HEK293T (cell line): ENCODE results near the gene PEMT.

Experiments
- CTCF ChIA-PET: fragments of 350-600 bp; formaldehyde crosslinking; extraction: SDS; loops from one replicate; lab custom pipeline; 2021; ENCODE audit warnings: antibody characterized with exemption, inconsistent platforms; lab: Yijun Ruan, JAX
- POLR2A ChIA-PET: fragments of 350-600 bp; formaldehyde crosslinking; extraction: SDS; loops from one replicate; lab custom pipeline; 2020; ENCODE audit warnings: antibody characterized with exemption, inconsistent platforms; lab: Yijun Ruan, JAX
- DNase-seq: peaks from one replicate; pipeline ENCODE4 v3.0.0; 2012; ENCODE audit warnings: mixed read lengths; ENCODE audit errors: extremely low spot score
- ARNT ChIP-seq: fragments of 450-650 bp; IDR thresholded peaks from 2 replicates; pipeline ENCODE4 v1.6.1; 2017; ENCODE audit warnings: mild to moderate bottlenecking
- BHLHE40 ChIP-seq: fragments of 450-650 bp; IDR thresholded peaks from 2 replicates; pipeline ENCODE4 v1.6.1; 2016; ENCODE audit warnings: mild to moderate bottlenecking, moderate library complexity, borderline replicate concordance
- CTBP1 ChIP-seq: fragments of 450-650 bp; IDR thresholded peaks from 2 replicates; pipeline ENCODE4 v1.6.1; 2016; ENCODE audit warnings: borderline replicate concordance
- ELF4 ChIP-seq: fragments of 450-650 bp; IDR thresholded peaks from 2 replicates; pipeline ENCODE4 v1.6.1; 2017; ENCODE audit warnings: antibody characterized with exemption
- FOXA1 ChIP-seq: fragments of 450-650 bp; IDR thresholded peaks from 2 replicates; pipeline ENCODE4 v1.6.1; 2016; ENCODE audit warnings: mild to moderate bottlenecking
- FOXK2 ChIP-seq: fragments of 450-650 bp; IDR thresholded peaks from 2 replicates; pipeline ENCODE4 v1.6.1; 2016; ENCODE audit warnings: mild to moderate bottlenecking
- FOXM1 ChIP-seq: fragments of 450-650 bp; IDR thresholded peaks from 2 replicates; pipeline ENCODE4 v1.6.1; 2017; ENCODE audit warnings: mild to moderate bottlenecking, borderline replicate concordance
- HDGF ChIP-seq: fragments of 450-650 bp; IDR thresholded peaks from 2 replicates; pipeline ENCODE4 v1.6.1; 2017; ENCODE audit warnings: antibody characterized with exemption, borderline replicate concordance
- L3MBTL2 ChIP-seq: fragments of 450-650 bp; conservative IDR thresholded peaks from 2 replicates; pipeline ENCODE4 v1.6.1; 2016; ENCODE audit warnings: mild to moderate bottlenecking
- LEF1 ChIP-seq: fragments of 450-650 bp; IDR thresholded peaks from 2 replicates; pipeline ENCODE4 v1.6.1; 2017; ENCODE audit warnings: mild to moderate bottlenecking, borderline replicate concordance
- NFRKB ChIP-seq: fragments of 450-650 bp; IDR thresholded peaks from 2 replicates; pipeline ENCODE4 v1.6.1; 2016; ENCODE audit warnings: mild to moderate bottlenecking, moderate library complexity
- PKNOX1 ChIP-seq: fragments of 450-650 bp; IDR thresholded peaks from 2 replicates; pipeline ENCODE4 v1.6.1; 2016
- SP1 ChIP-seq: fragments of 450-650 bp; IDR thresholded peaks from 2 replicates; pipeline ENCODE4 v1.6.1; 2017
- SUZ12 ChIP-seq: fragments of 450-650 bp; IDR thresholded peaks from 2 replicates; pipeline ENCODE4 v1.6.1; 2016; ENCODE audit warnings: mild to moderate bottlenecking
- TARDBP ChIP-seq: fragments of 450-650 bp; IDR thresholded peaks from 2 replicates; pipeline ENCODE4 v1.6.1; 2016
- ZNF384 ChIP-seq: fragments of 450-650 bp; IDR thresholded peaks from 2 replicates; pipeline ENCODE4 v1.6.1; 2016

The PEMT gene

GRCh38 chr17:17513626-17514025, 77.9 kb downstream of the PEMT start:
- TF ChIP-seq LEF1 (no peak), ARNT (no peak), ZNF384 (no peak), TARDBP (no peak), CTBP1 (no peak), FOXM1 (no peak)
- POLR2A ChIA-PET = no interaction called here
- CTCF ChIA-PET = interaction anchor here (2.2 kb wide), 1 partner anchor 17 kb away, joined by 8 read pairs; the partner anchor contains the start of gene RASD1
- DNase-seq = no peak

- TF ChIP-seq ELF4 (no peak), SUZ12 (no peak), FOXK2 (no peak)
- DNase-seq = no peak
- CTCF ChIA-PET = interaction anchor here (2.2 kb wide), 1 partner anchor 16 kb away, joined by 8 read pairs; the partner anchor contains the start of gene RASD1
- POLR2A ChIA-PET = no interaction called here
These were observed 78.6 kb downstream of the PEMT start for GRCh38 chr17:17512866-17513265.

GRCh38 chr17:17511881-17512858, 79.3 kb downstream of the PEMT start:
- no peak for DNase-seq
- ChIA-PET POLR2A (interaction anchor here (0.5 to 1.5 kb wide), 2 partner anchors 15 to 142 kb away, joined by 3 to 4 read pairs; partner anchors contain the start of gene RASD1), CTCF (interaction anchor here (0.6 to 2.2 kb wide), 2 partner anchors 15 to 177 kb away, joined by 5 to 8 read pairs; partner anchors contain the start of gene RASD1)
- TF ChIP-seq LEF1 (no peak), L3MBTL2 (no peak), TARDBP (no peak), FOXK2 (no peak), CTBP1 (no peak), NFRKB (no peak), FOXM1 (no peak), FOXA1 (no peak), ARNT (no peak), SP1 (no peak), HDGF (no peak), ZNF384 (no peak), ELF4 (no peak), BHLHE40 (no peak), SUZ12 (no peak)

GRCh38 chr17:17511293-17511741, 80.2 kb downstream of the PEMT start:
- ChIA-PET CTCF (interaction anchor here (2.2 to 2.3 kb wide), 2 partner anchors 14 to 57 kb away, joined by 8 read pairs; partner anchors contain the start of gene RASD1), POLR2A (interaction anchor here (1.5 kb wide), 1 partner anchor 15 kb away, joined by 4 read pairs; the partner anchor contains the start of gene RASD1)
- no peak for TF ChIP-seq ARNT
- no peak for TF ChIP-seq BHLHE40
- TF ChIP-seq FOXK2 = no peak
- no peak for DNase-seq

GRCh38 chr17:17510456-17511292, 80.8 kb downstream of the PEMT start:
- no peak for DNase-seq
- TF ChIP-seq LEF1 = no peak
- TF ChIP-seq FOXK2 = no peak
- no peak for TF ChIP-seq ARNT
- TF ChIP-seq L3MBTL2 = no peak
- TF ChIP-seq TARDBP = no peak
- TF ChIP-seq HDGF = no peak
- TF ChIP-seq SUZ12 = no peak
- no peak for TF ChIP-seq FOXA1
- no peak for TF ChIP-seq CTBP1
- no peak for TF ChIP-seq ELF4
- no peak for TF ChIP-seq SP1
- no peak for TF ChIP-seq FOXM1
- no peak for TF ChIP-seq PKNOX1
- TF ChIP-seq ZNF384 = no peak
- TF ChIP-seq NFRKB = no peak
- no peak for TF ChIP-seq BHLHE40
- ChIA-PET CTCF (interaction anchor here (0.6 to 2.3 kb wide), 4 partner anchors 14 to 347 kb away, joined by 3 to 8 read pairs (median 3); no protein-coding TSS in a partner anchor), POLR2A (interaction anchor here (1.5 kb wide), 1 partner anchor 14 kb away, joined by 4 read pairs; the partner anchor contains the start of gene RASD1)

GRCh38 chr17:17509601-17510425, 81.7 kb downstream of the PEMT start:
- ChIA-PET POLR2A (interaction anchor here (1.0 kb wide), 1 partner anchor 14 kb away, joined by 3 read pairs; no protein-coding TSS in a partner anchor), CTCF (interaction anchor here (0.6 to 2.3 kb wide), 3 partner anchors 13 to 348 kb away, joined by 3 to 8 read pairs (median 3); no protein-coding TSS in a partner anchor)
- TF ChIP-seq ZNF384 = no peak
- no peak for TF ChIP-seq TARDBP
- no peak for TF ChIP-seq L3MBTL2
- no peak for TF ChIP-seq SUZ12
- no peak for TF ChIP-seq ARNT
- TF ChIP-seq LEF1 = no peak
- no peak for TF ChIP-seq FOXK2
- no peak for TF ChIP-seq PKNOX1
- TF ChIP-seq NFRKB = no peak
- TF ChIP-seq BHLHE40 = no peak
- no peak for TF ChIP-seq FOXM1
- TF ChIP-seq CTBP1 = no peak
- no peak for TF ChIP-seq ELF4
- TF ChIP-seq SP1 = no peak
- TF ChIP-seq HDGF = no peak
- TF ChIP-seq FOXA1 = no peak
- no peak for DNase-seq
